Measurements from ENCODE around the gene TCN2. TPM values are rescaled to one million over a fixed set of nuclear protein-coding genes. Genes with fewer than 3 reads are reported as not detected.

TCN2 gene
- total and polyA plus RNA-seq, 2 donors (not counting 1 experiment from before 2014, with no cell fraction given): 7.1 to 10.8 TPM

DNA sequence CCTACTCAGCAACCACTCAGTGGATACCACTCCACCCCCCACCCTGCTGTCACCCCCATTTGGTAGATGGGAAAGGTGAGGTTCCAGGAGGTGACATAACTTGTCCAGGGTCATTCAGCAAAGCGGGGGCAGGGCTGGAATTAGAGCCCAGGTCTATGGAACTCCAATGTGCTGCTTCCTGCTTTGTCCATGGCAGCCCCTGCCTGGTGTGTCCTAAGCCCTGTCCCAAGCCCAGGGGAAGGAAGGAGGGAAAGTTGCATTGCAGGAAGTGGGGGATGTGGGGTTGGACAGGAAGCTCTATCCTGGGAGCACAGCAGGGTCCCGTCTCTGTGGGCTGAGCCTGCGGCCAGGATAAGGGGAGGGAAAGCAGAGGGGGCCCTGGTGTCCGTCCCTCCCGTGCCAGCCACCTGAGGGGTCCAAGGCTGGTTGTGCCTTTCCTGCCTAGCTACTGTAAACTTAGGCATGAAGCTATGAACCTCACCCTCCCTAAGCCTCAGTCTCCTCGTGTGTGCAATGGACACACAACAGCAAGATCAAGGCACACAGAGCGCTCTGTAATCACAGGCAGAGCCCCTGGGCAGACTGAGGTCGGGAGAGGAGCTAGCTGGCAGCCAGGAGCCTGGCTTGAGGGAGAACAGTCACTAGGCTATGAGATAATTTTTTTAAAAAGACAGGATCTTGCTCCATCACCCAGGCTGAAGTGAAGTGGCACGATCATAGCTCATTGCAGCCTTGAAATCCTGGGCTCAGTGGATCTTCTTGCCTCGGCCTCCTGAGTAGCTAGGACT is 45.4 kb upstream of the TCN2 start:
- Histone ChIP-seq H4K20me1 (ENCODE audit: control insufficient read depth, extremely low read depth, insufficient read depth, low read length) (no peaks in the 10 kb centered on the region), H2AFZ (ENCODE audit: low read length) (no peak overlapping the region), H3K36me3 (ENCODE audit: control insufficient read depth, insufficient read depth, low read length) (no peaks in the 10 kb centered on the region), H3K27ac (ENCODE audit: insufficient read depth, low read length) (no peak overlapping the region), H3K9ac (ENCODE audit: insufficient read depth, low read length) (no peak overlapping the region), H3K4me3 (replicated peaks in 1 of 4; ENCODE audit: control extremely low read depth in 1 of 4, insufficient read depth in 1 of 4, low read depth in 3 of 4, low read length in 4 of 4) (no peak overlapping the region), H3K4me1 (ENCODE audit: control insufficient read depth, extremely low read depth, insufficient read depth, low read length) (no peaks in the 10 kb centered on the region), H3K27me3 (ENCODE audit: control insufficient read depth, insufficient read depth, low read length) (no peaks in the 10 kb centered on the region), H3K9me3 (ENCODE audit: control insufficient read depth, insufficient read depth, low read depth, low read length) (no peaks in the 10 kb centered on the region), H3K4me2 (ENCODE audit: extremely low read depth, insufficient read depth, low read length) (no peak overlapping the region), H3K79me2 (ENCODE audit: control insufficient read depth, insufficient read depth, low read length) (no peaks in the 10 kb centered on the region)
- no peak for DNase-seq (ENCODE audit: low read depth in 2 of 2)
- TF ChIP-seq, protein P1, sequence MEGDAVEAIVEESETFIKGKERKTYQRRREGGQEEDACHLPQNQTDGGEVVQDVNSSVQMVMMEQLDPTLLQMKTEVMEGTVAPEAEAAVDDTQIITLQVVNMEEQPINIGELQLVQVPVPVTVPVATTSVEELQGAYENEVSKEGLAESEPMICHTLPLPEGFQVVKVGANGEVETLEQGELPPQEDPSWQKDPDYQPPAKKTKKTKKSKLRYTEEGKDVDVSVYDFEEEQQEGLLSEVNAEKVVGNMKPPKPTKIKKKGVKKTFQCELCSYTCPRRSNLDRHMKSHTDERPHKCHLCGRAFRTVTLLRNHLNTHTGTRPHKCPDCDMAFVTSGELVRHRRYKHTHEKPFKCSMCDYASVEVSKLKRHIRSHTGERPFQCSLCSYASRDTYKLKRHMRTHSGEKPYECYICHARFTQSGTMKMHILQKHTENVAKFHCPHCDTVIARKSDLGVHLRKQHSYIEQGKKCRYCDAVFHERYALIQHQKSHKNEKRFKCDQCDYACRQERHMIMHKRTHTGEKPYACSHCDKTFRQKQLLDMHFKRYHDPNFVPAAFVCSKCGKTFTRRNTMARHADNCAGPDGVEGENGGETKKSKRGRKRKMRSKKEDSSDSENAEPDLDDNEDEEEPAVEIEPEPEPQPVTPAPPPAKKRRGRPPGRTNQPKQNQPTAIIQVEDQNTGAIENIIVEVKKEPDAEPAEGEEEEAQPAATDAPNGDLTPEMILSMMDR (conservative IDR thresholded peaks at IDR 0.05 in 1 of 2, IDR thresholded peaks at IDR 0.05 in 1 of 2; ENCODE audit: low read depth in 1 of 2, low read length in 2 of 2): no peak
- no peak for TF ChIP-seq EZH2 (IDR thresholded peaks at IDR 0.05; ENCODE audit: low read length, missing control alignments)

DNA sequence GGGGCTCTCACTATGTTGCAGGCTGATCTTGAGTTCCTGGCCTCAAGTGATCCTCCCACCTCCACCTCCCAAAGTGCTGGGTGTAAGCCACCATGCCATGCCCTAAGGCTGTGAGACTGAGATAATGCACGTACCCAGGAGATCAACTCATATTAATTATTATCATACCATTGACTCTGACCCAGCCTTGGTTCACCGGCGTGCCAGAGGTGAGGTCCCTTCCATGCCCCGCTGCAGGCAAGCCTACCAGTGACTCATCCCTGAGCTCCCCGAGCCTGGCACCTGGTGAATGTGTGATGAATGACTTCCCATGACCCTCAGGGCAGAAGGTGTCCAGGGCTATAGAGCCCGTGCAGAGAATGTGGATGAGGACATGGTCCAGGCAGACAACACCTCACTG is 44.6 kb upstream of the TCN2 start:
- Histone ChIP-seq H3K27ac (ENCODE audit: insufficient read depth, low read length) (no peak overlapping the region), H2AFZ (ENCODE audit: low read length) (no peak overlapping the region), H3K27me3 (ENCODE audit: control insufficient read depth, insufficient read depth, low read length) (no peaks in the 10 kb centered on the region), H3K4me3 (replicated peaks in 1 of 4; ENCODE audit: control extremely low read depth in 1 of 4, insufficient read depth in 1 of 4, low read depth in 3 of 4, low read length in 4 of 4) (no peak overlapping the region), H3K9ac (ENCODE audit: insufficient read depth, low read length) (no peak overlapping the region), H3K36me3 (ENCODE audit: control insufficient read depth, insufficient read depth, low read length) (no peaks in the 10 kb centered on the region), H3K79me2 (ENCODE audit: control insufficient read depth, insufficient read depth, low read length) (no peaks in the 10 kb centered on the region), H4K20me1 (ENCODE audit: control insufficient read depth, extremely low read depth, insufficient read depth, low read length) (no peaks in the 10 kb centered on the region), H3K4me2 (ENCODE audit: extremely low read depth, insufficient read depth, low read length) (no peak overlapping the region), H3K4me1 (ENCODE audit: control insufficient read depth, extremely low read depth, insufficient read depth, low read length) (no peaks in the 10 kb centered on the region), H3K9me3 (ENCODE audit: control insufficient read depth, insufficient read depth, low read depth, low read length) (no peaks in the 10 kb centered on the region)
- no peak for DNase-seq (ENCODE audit: low read depth in 2 of 2)
- TF ChIP-seq, protein P1 (conservative IDR thresholded peaks at IDR 0.05 in 1 of 2, IDR thresholded peaks at IDR 0.05 in 1 of 2; ENCODE audit: low read depth in 1 of 2, low read length in 2 of 2): no peak
- TF ChIP-seq EZH2 (IDR thresholded peaks at IDR 0.05; ENCODE audit: low read length, missing control alignments): no peak

DNA sequence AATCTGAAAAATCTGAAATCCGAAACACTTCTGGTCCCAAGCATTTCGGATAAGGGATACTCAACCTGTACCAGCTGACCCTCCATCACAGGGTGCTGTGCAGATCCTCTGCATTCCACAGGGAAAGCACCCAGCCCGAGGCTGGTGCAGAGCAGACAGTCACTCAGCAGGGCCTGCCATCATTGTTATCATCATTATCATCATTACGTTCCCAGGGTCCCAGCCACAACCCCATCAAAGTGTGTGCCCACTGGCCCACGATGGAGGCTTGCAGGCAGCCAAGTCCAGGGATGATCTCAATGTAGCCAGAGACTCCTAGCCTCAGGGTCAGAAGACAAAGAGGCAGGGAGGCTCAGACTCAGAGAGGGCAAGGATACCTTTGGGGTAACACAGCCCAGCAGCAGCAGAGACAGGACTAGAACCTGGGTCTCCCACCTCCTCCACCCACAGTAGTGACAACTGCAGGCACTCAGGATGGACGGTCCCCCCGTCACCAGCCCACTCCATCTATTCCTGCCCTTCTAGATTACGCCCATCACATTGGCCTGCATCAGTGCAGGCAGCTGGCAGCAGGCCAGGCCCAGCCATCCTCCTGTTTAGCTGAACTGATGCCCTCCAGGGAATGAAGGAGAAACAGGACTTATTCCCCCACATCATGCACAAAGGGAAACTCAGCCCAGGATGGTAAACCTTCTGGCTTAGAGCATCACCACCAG is 42.8 kb upstream of the TCN2 start:
- no peak overlapping the region for H3K4me3 ChIP-seq (replicated peaks in 1 of 4; ENCODE audit: control extremely low read depth in 1 of 4, insufficient read depth in 1 of 4, low read depth in 3 of 4, low read length in 4 of 4)
- H3K27me3 ChIP-seq (ENCODE audit: control insufficient read depth, insufficient read depth, low read length): peaks cover 4% of the 10 kb centered on the region
- no peaks in the 10 kb centered on the region for H3K4me1 ChIP-seq (ENCODE audit: control insufficient read depth, extremely low read depth, insufficient read depth, low read length)
- H3K79me2 ChIP-seq (ENCODE audit: control insufficient read depth, insufficient read depth, low read length): no peaks in the 10 kb centered on the region
- no peaks in the 10 kb centered on the region for H3K36me3 ChIP-seq (ENCODE audit: control insufficient read depth, insufficient read depth, low read length)
- no peaks in the 10 kb centered on the region for H3K9me3 ChIP-seq (ENCODE audit: control insufficient read depth, insufficient read depth, low read depth, low read length)
- no peak for TF ChIP-seq EZH2 (IDR thresholded peaks at IDR 0.05; ENCODE audit: low read length, missing control alignments)
- TF ChIP-seq, protein P1 (conservative IDR thresholded peaks at IDR 0.05 in 1 of 2, IDR thresholded peaks at IDR 0.05 in 1 of 2; ENCODE audit: low read depth in 1 of 2, low read length in 2 of 2): no peak
- no peaks in the 10 kb centered on the region for H4K20me1 ChIP-seq (ENCODE audit: control insufficient read depth, extremely low read depth, insufficient read depth, low read length)
- H3K9ac ChIP-seq (ENCODE audit: insufficient read depth, low read length): no peak overlapping the region
- no peak for DNase-seq (ENCODE audit: low read depth in 2 of 2)
- H3K27ac ChIP-seq (ENCODE audit: insufficient read depth, low read length): no peak overlapping the region
- no peak overlapping the region for H3K4me2 ChIP-seq (ENCODE audit: extremely low read depth, insufficient read depth, low read length)
- H2AFZ ChIP-seq (ENCODE audit: low read length): no peak overlapping the region
